SJSA1 (cell line): Measurements from ENCODE around the gene AFF3. TPM values are rescaled to one million over a fixed set of nuclear protein-coding genes. Genes with fewer than 3 reads are reported as not detected.
"Not testable (repeated sequence)": the region's sequence is repeated elsewhere in the genome, so short reads cannot be mapped to it uniquely, and the experiment has no call there.

Experiments
- DNase-seq, 2 experiments: peaks; one replicate each; pipeline ENCODE4 v3.0.0-alpha.2; 2015 to 2020; ENCODE audit warnings: low spot score in 2 of 2, low read depth in 1 of 2
- H3K27ac ChIP-seq: fragments of 250-450 bp; sonication (Bioruptor Pico); 2 replicates; pipeline ENCODE4 v1.5.1; 2020; ENCODE audit warnings: mild to moderate bottlenecking, moderate library complexity
- H3K27me3 ChIP-seq: fragments of 250-450 bp; sonication (Bioruptor Pico); replicated peaks from 2 replicates; pipeline ENCODE4 v1.5.1; 2020; ENCODE audit warnings: mild to moderate bottlenecking, moderate library complexity
- H3K36me3 ChIP-seq: fragments of 250-450 bp; sonication (Bioruptor Pico); 2 replicates; pipeline ENCODE4 v1.5.1; 2020; ENCODE audit warnings: mild to moderate bottlenecking
- H3K4me1 ChIP-seq: fragments of 250-450 bp; sonication (Bioruptor Pico); replicated peaks from 2 replicates; pipeline ENCODE4 v1.6.1; 2021; ENCODE audit warnings: mild to moderate bottlenecking
- H3K4me3 ChIP-seq: fragments of 250-450 bp; sonication (Bioruptor Pico); 2 replicates; pipeline ENCODE4 v1.5.1; 2020; ENCODE audit warnings: mild to moderate bottlenecking
- H3K9me3 ChIP-seq: fragments of 250-450 bp; sonication (Bioruptor Pico); replicated peaks from 2 replicates; pipeline ENCODE4 v1.5.1; 2020; ENCODE audit warnings: mild to moderate bottlenecking
- total RNA-seq: library from RNA; depleted of rRNA; stranded (reverse); fragments of >200 nt; shearing (Covaris generic); gene quantifications from 2 replicates; pipeline ENCODE4 v1.2.3, GENCODE V29; 2014

Gene AFF3
- total RNA-seq, 1 experiment from 2014 or later: 0.18 TPM

GRCh38 chr2:100136310-100136709 is 6.1 kb downstream of the AFF3 start:
- H3K27me3 ChIP-seq: no peaks in the 10 kb centered on the region
- no peak overlapping the region for H3K27ac ChIP-seq
- no peaks in the 10 kb centered on the region for H3K4me1 ChIP-seq
- H3K9me3 ChIP-seq: no peaks in the 10 kb centered on the region
- no peaks in the 10 kb centered on the region for H3K36me3 ChIP-seq
- DNase-seq: no peak
- no peak overlapping the region for H3K4me3 ChIP-seq

GRCh38 chr2:100135415-100135814 is 7.0 kb downstream of the AFF3 start:
- no peak for DNase-seq
- H3K27me3 ChIP-seq: no peaks in the 10 kb centered on the region
- H3K4me3 ChIP-seq: no peak overlapping the region
- no peaks in the 10 kb centered on the region for H3K36me3 ChIP-seq
- H3K9me3 ChIP-seq: no peaks in the 10 kb centered on the region
- H3K27ac ChIP-seq: no peak overlapping the region
- no peaks in the 10 kb centered on the region for H3K4me1 ChIP-seq

- Histone ChIP-seq H3K27me3 (no peaks in the 10 kb centered on the region), H3K4me1 (no peaks in the 10 kb centered on the region), H3K9me3 (no peaks in the 10 kb centered on the region), H3K27ac (no peak overlapping the region), H3K4me3 (no peak overlapping the region), H3K36me3 (no peaks in the 10 kb centered on the region)
- no peak for DNase-seq
Measured at GRCh38 chr2:100130595-100131391, 11.6 kb downstream of the AFF3 start.

GRCh38 chr2:100126897-100127401 is 15.4 kb downstream of the AFF3 start:
- H3K4me1 ChIP-seq: no peaks in the 10 kb centered on the region
- DNase-seq: no peak
- H3K27ac ChIP-seq: no peak overlapping the region
- H3K27me3 ChIP-seq: no peaks in the 10 kb centered on the region
- no peak overlapping the region for H3K4me3 ChIP-seq
- no peaks in the 10 kb centered on the region for H3K9me3 ChIP-seq
- no peaks in the 10 kb centered on the region for H3K36me3 ChIP-seq

- no peaks in the 10 kb centered on the region for H3K27me3 ChIP-seq
- no peak overlapping the region for H3K4me3 ChIP-seq
- H3K27ac ChIP-seq: no peak overlapping the region
- H3K4me1 ChIP-seq: no peaks in the 10 kb centered on the region
- H3K9me3 ChIP-seq: no peaks in the 10 kb centered on the region
- no peak for DNase-seq
- H3K36me3 ChIP-seq: no peaks in the 10 kb centered on the region
Measured at GRCh38 chr2:100126201-100126600, 16.2 kb downstream of the AFF3 start.

GRCh38 chr2:100125626-100126025 is 16.8 kb downstream of the AFF3 start:
- no peak overlapping the region for H3K4me3 ChIP-seq
- DNase-seq: no peak
- no peaks in the 10 kb centered on the region for H3K4me1 ChIP-seq
- H3K9me3 ChIP-seq: no peaks in the 10 kb centered on the region
- no peaks in the 10 kb centered on the region for H3K36me3 ChIP-seq
- no peak overlapping the region for H3K27ac ChIP-seq
- H3K27me3 ChIP-seq: no peaks in the 10 kb centered on the region

- H3K27ac ChIP-seq: no peak overlapping the region
- no peaks in the 10 kb centered on the region for H3K36me3 ChIP-seq
- H3K9me3 ChIP-seq: no peaks in the 10 kb centered on the region
- H3K4me3 ChIP-seq: no peak overlapping the region
- no peaks in the 10 kb centered on the region for H3K4me1 ChIP-seq
- DNase-seq: no peak
- no peaks in the 10 kb centered on the region for H3K27me3 ChIP-seq
Measured at GRCh38 chr2:100124761-100125160, 17.6 kb downstream of the AFF3 start.

GRCh38 chr2:100121124-100121718 is 21.2 kb downstream of the AFF3 start:
- H3K27me3 ChIP-seq: no peaks in the 10 kb centered on the region
- no peak for DNase-seq
- no peaks in the 10 kb centered on the region for H3K4me1 ChIP-seq
- H3K9me3 ChIP-seq: no peaks in the 10 kb centered on the region
- H3K36me3 ChIP-seq: no peaks in the 10 kb centered on the region
- no peak overlapping the region for H3K27ac ChIP-seq
- H3K4me3 ChIP-seq: no peak overlapping the region

- Histone ChIP-seq H3K4me3 (no peak overlapping the region), H3K36me3 (no peaks in the 10 kb centered on the region), H3K4me1 (no peaks in the 10 kb centered on the region), H3K27me3 (no peaks in the 10 kb centered on the region), H3K9me3 (no peaks in the 10 kb centered on the region), H3K27ac (no peak overlapping the region)
- no peak for DNase-seq
Measured at GRCh38 chr2:100119235-100119634, 23.2 kb downstream of the AFF3 start.

GRCh38 chr2:100113990-100114433 is 28.4 kb downstream of the AFF3 start:
- no peaks in the 10 kb centered on the region for H3K9me3 ChIP-seq
- DNase-seq: no peak

GRCh38 chr2:100110614-100111000 is 31.8 kb downstream of the AFF3 start:
- H3K4me3 ChIP-seq: no peak overlapping the region
- H3K9me3 ChIP-seq: no peaks in the 10 kb centered on the region
- no peaks in the 10 kb centered on the region for H3K4me1 ChIP-seq
- peaks cover 15% of the 10 kb centered on the region for H3K27me3 ChIP-seq
- no peak for DNase-seq
- H3K27ac ChIP-seq: no peak overlapping the region
- H3K36me3 ChIP-seq: no peaks in the 10 kb centered on the region

More at GRCh38 chr2:100113990-100114433, 28.4 kb downstream of the AFF3 start:
- Histone ChIP-seq H3K27ac (no peak overlapping the region), H3K4me1 (no peaks in the 10 kb centered on the region), H3K4me3 (no peak overlapping the region), H3K36me3 (no peaks in the 10 kb centered on the region), H3K27me3 (no peaks in the 10 kb centered on the region)

- no peaks in the 10 kb centered on the region for H3K36me3 ChIP-seq
- no peak overlapping the region for H3K27ac ChIP-seq
- no peak for DNase-seq
- no peaks in the 10 kb centered on the region for H3K9me3 ChIP-seq
- peaks cover 20% of the 10 kb centered on the region for H3K27me3 ChIP-seq
- peaks cover 2% of the 10 kb centered on the region for H3K4me1 ChIP-seq
- no peak overlapping the region for H3K4me3 ChIP-seq
Measured at GRCh38 chr2:100109986-100110613, 32.3 kb downstream of the AFF3 start.

GRCh38 chr2:100108648-100109020 is 33.8 kb downstream of the AFF3 start:
- H3K4me3 ChIP-seq, H3K36me3 ChIP-seq, DNase-seq, H3K9me3 ChIP-seq, H3K4me1 ChIP-seq, H3K27ac ChIP-seq: not testable (repeated sequence)
- H3K27me3 ChIP-seq: peaks cover 23% of the 10 kb centered on the region
